Measurements from ENCODE around the gene RAB36.

GRCh38 chr22:23097412-23098229 lies 47.7 kb upstream of the RAB36 start:
- TF ChIP-seq CTCF (IDR thresholded peaks at IDR 0.05; ENCODE audit: low read depth, low read length, missing input control) (no peak), RAD21 (IDR thresholded peaks at IDR 0.05) (no peak), TAF1 (conservative IDR thresholded peaks at IDR 0.05) (no peak), SP1 (IDR thresholded peaks at IDR 0.05) (no peak), ATF3 (IDR thresholded peaks at IDR 0.05) (no peak), REST (IDR thresholded peaks at IDR 0.05) (no peak), JUND (IDR thresholded peaks at IDR 0.05) (no peak), HNF4A (conservative IDR thresholded peaks at IDR 0.05) (no peak), YY1 (IDR thresholded peaks at IDR 0.05) (no peak), GABPA (IDR thresholded peaks at IDR 0.05 in 1 of 2, conservative IDR thresholded peaks at IDR 0.05 in 1 of 2) (no peak)

Measured in liver (tissue), 3 donors.